Stimulated activated CD8-positive, alpha-beta memory T cell treated with anti-CD3 and anti-CD28 coated beads, Interleukin-12 subunit alpha, Interleukin-12 subunit beta, amount 100 ng/mL, for 24 hours (primary cell): ENCODE measurements around the gene RNF207.

Experiments
- DNase-seq: peaks from one replicate; pipeline ENCODE4 v3.0.0-alpha.2; 2020; ENCODE audit errors: extremely low read depth

Gene RNF207

DNA sequence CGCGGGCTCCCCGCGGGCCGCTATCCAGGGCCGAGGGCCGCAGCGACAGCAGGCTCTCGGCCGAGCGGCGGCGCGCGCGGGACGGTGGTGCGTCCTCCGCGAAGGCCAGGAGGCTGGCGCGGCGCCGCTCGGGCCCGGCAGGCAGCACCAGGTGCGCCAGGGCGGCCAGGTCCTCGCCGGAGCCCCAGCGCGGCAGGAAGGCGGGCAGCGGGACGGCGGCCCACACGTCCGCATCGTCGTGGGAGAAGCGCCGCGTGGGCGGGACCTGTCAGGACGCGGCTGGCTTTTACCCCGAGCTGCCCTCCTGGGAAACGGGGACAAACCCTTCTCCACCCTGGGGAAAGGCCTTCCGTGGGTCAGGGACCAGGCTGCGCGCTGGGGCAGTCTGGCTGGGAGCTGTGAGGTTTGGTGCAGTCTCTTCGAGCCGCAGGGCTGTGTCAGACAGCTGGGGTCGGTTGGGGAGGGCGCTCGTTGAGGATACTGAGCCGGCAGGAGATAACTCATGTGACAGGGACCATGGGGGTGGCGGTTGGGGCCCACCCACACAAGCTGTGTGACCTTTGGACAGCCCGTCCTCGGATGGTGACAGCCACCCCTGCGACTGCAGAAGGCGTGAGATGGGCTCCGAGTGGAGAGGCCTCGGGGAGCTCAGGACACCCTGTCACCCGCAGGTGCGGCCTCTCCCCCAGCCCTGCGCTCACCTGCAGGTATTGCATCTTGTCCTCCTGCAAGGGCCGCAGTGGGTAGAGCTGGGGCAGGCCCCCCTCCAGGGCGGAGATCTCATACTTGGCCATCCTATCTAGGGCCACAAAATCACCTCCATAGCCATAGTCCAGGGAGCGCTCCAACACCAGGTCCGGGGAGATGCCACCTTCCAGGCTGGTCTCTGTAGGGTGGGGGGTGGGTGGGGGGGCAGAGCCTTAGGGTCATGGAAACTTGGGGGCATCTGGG is 44.1 kb downstream of the RNF207 start:
- no peak for DNase-seq

GRCh38 chr1:6251233-6251632 is 45.3 kb downstream of the RNF207 start:
- no peak for DNase-seq

DNA sequence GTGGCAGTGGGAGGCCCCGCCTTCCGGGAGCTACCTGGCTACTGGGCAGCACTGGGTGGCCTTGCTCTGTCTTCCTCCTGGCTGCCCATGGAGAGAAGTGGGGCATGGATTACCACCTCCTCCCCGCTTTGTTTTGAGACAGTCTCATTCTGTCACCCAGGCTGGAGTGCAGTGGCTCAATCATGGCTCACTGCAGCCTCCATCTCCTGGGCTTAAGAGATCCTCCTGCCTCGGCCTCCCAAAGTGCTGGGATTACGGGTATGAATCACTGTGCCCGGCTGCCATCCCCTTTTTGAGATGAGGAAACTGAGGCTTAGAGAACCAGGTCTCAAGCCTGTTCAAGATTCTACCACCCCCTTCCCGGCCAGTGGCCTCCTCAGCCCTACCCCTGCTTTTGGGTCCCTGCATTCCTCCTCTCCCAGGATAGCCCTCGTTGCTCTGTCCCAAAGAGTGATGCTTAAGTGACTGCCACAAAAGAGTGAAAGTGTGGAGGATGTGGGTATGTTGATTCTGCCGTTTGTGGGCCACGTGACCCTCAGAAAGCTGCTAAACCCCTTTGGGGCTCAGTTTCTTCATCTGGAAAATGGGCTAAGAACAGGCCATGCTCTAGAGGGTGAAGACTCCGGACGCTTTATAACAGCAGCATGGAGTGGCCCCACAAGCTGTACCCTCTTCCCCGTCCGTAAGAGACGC is 45.9 kb downstream of the RNF207 start:
- no peak for DNase-seq

DNA sequence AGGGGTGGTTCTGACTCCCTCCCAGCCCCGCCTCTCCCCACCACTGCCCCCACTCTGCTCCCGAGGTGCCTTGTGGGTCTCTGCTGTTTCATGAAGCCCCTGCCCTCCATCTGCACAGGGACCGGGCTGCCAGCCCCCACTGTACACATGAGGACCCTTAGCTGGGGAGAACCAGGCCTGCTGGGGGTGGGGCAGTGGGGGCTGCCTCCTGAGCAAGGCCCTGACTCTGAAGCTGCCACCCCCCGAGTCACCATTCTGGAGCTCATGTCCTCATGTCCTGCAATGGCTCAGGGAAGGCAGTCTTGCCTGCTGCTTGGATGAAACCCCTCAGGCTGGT is 46.4 kb downstream of the RNF207 start:
- no peak for DNase-seq

DNA sequence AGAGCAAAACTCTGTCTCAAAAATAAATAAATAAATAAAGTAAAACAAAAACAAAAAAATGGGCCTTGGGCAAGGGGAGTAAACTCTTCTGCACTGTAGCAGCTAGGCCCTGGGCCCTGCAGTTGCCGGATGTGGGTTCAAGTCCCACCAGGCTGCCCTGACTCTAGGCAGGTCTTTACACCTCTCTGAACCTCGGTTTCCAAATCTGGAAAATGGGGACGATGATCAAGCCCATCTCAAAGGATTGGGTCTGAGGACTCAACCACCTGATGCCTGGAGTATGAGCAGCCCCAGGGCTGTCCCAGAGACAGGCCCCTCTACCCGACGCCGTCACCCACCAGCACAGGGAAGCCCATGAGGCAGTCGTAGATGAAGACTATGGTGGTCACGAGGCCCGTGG is 47.5 kb downstream of the RNF207 start:
- DNase-seq = no peak

- no peak for DNase-seq
These were observed 48.8 kb downstream of the RNF207 start for GRCh38 chr1:6254691-6255090.

- no peak for DNase-seq
These were observed 50.7 kb downstream of the RNF207 start for GRCh38 chr1:6256645-6257044.

GRCh38 chr1:6257541-6258069 is 51.7 kb downstream of the RNF207 start:
- no peak for DNase-seq

DNA sequence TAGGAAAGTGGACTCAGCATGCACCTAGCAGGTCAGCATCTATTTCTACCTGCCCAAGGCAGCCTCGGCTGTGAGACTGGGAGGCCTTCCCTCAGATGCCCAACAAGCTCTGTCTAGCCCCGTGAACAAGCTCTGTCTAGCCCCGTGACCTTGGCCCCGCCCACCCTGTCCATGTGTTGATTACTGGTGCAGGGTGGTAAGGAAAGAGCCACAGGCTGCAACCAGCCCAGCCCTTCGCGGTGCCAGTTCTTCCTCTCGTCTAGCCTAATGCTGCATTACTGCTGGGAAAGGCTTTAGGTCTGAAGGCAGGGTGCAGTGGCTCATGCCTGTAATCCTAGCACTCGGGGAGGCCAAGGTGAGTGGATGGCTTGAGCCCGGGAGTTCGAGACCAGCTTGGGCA is 52.8 kb downstream of the RNF207 start:
- no peak for DNase-seq

DNA sequence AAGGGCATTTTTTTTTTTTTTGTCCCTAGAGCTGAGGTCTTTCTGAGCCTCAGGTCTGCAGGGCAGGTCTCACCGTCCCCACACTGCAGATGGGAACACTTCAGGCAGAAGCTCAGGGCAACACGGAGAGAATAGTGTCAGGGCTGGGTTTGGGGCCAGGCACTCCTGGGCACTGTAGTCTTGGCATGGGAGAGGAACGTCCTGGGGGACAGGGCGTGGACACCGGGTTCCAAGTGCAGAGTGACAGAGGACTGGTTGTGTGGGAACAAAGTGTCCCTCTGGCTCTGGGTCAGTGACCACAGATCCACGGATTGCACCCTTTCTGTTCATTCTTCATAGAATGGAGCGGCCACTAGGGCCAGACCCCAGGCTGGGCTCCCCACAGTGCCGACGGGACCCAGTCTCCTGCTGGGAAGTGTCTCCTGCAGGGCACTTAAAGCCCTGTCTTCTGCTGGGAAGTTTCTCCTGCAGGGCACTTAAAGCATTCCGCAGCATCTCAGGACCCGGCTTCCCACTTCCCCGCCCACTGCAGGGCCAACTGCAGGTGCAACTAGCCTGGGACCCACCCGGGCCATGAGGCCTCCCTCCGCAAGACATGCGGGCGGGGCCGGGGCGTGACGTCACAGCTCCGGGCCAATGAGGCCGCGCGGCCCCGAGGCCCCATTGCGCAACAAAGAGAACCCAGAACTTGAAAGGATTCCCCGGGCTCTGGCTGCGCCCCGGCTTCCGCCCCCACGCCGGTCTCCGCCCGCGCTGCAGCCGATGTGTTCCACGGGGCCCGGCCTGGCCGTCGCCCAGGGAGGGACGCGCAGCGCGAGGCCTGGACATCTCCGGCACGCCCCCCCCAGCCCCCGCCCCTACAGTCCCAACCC is 53.8 kb downstream of the RNF207 start:
- peak; percentile 38 for DNase-seq

- no peak for DNase-seq
These were observed 54.6 kb downstream of the RNF207 start for GRCh38 chr1:6260433-6260934.

GRCh38 chr1:6260961-6261614 is 55.2 kb downstream of the RNF207 start, which contains the start of gene GPR153:
Gene GPR153 (minus strand): TSS chr1:6261098. CDS start chr1:6254905, 6,193 bp downstream.
- peak; percentile 21 for DNase-seq

DNA sequence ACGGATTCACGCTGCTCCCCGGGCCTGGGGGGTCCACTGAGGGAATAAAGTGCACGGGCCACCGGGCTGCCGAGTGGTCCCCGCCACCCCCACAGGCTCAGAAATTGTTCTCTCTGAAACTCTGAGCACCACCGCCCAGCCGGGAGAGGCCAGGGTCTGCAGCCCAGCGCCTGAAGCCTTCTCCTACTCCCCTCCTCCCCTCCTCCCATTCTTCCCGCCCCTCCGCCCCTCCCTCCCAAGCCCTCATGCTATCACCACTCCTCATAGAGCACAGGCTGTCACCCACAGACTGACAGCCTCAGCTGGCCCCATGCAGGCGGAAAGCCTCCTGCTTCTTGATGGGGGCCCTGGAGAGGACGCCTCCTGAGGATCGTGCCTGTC is 55.7 kb downstream of the RNF207 start:
- no peak for DNase-seq

DNA sequence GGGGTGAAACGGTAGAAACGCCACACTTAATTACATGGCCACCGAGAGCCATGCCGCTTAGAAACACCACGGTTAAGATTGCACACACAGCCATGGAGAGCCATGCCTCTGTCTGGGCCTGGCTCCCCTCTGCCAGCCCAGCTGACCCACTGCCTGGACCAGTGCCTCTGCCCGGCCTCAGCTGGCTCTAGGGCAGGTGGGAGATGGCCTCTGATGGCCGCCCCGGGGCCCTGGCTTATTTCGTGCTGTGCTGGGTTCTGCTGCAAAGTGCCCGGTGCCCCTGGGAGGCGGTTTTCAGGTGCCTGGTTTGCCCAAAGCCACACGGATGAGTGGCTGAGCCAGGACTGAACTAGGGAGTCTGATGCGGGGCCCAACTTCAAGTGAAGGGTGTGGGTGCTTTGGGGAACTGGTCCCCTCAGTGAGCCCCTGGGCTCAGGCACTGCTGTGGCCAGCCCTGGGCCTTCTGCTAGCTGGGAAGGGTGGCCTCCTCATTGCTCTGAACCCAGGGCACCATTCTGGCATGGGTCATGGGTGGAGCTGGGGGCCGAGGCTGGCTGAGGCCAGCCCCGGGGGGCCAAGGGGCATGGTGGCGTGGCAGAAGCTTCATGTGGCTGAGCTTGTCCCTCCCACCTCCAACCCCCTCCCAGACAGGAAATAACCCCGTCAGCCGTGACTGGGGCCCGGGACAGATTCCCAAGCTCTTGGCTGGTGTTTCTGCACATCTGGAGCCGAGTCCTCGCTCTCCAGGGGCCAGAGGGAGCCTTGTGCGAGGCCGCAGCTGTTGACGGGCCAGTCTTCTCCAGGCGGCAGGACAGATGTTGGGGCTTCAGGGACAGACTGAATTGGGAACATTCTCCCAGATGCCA is 56.9 kb downstream of the RNF207 start:
- no peak for DNase-seq

DNA sequence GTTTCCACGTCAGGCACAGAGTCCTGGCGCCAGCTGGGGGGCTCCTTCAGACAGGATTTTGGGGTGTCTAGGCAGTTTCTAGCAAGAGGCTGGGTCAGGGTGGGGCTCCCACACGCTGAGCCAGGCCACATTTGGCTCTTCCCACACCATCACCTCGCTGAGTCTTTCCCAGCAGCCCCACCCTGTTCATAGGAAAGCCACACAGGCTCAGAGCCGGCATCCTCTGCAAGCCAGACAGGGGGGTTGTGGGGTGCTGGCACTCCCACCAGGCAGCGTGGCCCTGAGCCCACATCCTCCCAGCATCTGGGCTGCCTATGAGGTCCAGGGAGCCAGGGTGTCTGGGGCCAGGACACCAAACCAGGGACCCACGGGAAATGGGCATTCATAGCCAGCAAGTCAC is 57.8 kb downstream of the RNF207 start:
- DNase-seq = no peak

- no peak for DNase-seq
These were observed 59.2 kb downstream of the RNF207 start for GRCh38 chr1:6265151-6265550.

DNA sequence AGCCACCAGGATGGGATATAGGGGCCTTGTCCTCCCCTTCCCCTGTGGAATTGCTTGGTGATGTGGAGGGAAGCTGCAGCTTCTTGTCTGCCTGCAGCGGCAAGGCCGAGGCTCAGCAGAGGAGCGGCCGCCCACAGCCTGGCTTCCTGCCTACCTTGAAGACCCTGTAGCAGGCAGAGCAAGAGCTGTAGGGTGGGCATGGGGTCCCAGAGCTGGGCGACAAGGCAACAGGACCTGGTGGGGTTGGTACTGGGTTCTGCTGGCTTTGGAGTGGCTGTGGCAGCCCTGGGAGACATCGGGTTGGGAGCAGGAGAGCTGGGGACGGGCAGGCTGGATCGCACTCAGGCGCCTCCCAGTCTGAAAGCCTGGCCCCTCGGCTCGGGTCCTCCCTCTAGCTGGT is 60.7 kb downstream of the RNF207 start:
- no peak for DNase-seq

DNA sequence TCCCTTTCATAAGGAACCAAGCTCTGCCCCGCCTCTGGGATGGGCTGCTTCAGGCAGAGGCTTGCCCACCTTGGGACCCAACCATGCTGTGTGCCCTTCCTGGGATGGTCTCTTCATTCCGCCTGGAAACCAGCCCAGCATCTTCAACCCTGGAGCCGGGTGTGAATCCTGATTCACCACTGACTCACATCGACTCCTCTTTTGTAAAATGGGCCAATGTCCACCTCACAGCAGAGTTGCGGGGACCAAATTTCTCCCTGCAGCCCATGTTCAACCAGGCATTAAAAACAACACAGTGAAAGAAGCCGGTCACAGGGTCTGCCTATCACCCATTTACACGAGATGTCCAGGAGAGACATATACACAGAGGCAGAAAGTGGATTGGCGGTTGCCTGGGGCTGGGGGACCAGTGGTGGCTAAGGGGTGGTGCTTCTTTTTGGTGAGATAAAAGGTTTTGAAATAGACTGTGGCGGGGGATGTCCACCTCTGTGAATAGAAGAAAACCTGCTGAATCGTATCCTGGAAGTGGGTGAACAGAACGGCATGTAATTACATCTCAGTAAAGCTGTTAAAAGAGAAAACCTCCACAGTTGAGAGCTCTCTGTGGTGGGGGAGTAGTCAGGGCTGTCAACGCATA is 61.9 kb downstream of the RNF207 start:
- no peak for DNase-seq

GRCh38 chr1:6268415-6268814 is 62.5 kb downstream of the RNF207 start:
- DNase-seq = no peak

DNA sequence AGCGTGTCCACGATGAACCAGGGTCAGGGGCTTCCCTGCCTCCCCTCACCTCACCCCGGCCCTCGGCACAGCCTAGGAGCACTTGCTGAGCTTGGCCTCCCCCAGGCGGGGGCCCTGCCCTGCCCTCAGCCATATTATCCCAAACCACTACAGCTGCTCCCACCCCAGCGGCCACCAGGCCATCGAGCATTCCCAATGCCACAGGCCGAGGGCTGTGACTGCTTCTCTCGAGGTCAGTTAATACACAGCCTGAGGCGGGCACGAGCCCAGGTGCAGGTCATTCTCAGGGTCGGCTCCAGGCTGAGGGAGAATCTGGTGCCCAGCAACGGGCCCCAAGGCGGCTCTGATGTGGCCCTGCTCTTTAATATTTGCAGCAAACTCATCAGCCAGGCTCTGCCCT is 63.4 kb downstream of the RNF207 start:
- no peak for DNase-seq
